Measurements from ENCODE around the gene GIMAP7. TPM values are rescaled to one million over a fixed set of nuclear protein-coding genes. Genes with fewer than 3 reads are reported as not detected.
A peak's percentile ranks its signal among the peaks of the same experiment; 100 is the strongest.
"Not testable (repeated sequence)": the region's sequence is repeated elsewhere in the genome, so short reads cannot be mapped to it uniquely, and the experiment has no call there.

GIMAP7 gene
- total and polyA plus RNA-seq, 4 donors = 20.6 to 54.7 (median 35.3) TPM

GRCh38 chr7:150519310-150519709, 4.6 kb downstream of the GIMAP7 start:
- DNase-seq = no peak
- Histone ChIP-seq H3K36me3 (ENCODE audit: control insufficient read depth in 4 of 4, insufficient read depth in 4 of 4, low read length in 4 of 4) (peaks cover 0 to 4% (median 0%) of the 10 kb centered on the region in 4 donors), H3K9ac (ENCODE audit: insufficient read depth in 1 of 2, low read length in 2 of 2) (no peak overlapping the region), H3K27ac (ENCODE audit: low read depth in 1 of 2, low read length in 1 of 2) (no peak overlapping the region), H3K4me1 (ENCODE audit: control insufficient read depth in 5 of 5, insufficient read depth in 5 of 5, low read length in 5 of 5) (no peaks in the 10 kb centered on the region), H3K9me3 (ENCODE audit: control insufficient read depth in 4 of 4, insufficient read depth in 3 of 4, low read length in 3 of 4) (peaks cover 0 to 2% (median 0%) of the 10 kb centered on the region in 4 donors), H3K4me3 (no peak overlapping the region), H3K27me3 (ENCODE audit: control insufficient read depth in 3 of 3, insufficient read depth in 3 of 3, low read length in 2 of 3) (peaks cover 0 to 4% (median 0%) of the 10 kb centered on the region in 3 donors)
- ATAC-seq (ENCODE audit: insufficient read depth, low FRiP score) = no peak
- no peak for TF ChIP-seq CTCF (IDR thresholded peaks at IDR 0.05; ENCODE audit: control extremely low read depth, extremely low read depth)
- 31 to 53% methylated on average over 2 of the region's 2 CpGs for WGBS, 2 donors

- peak overlapping the region; percentile 17 for H3K4me3 ChIP-seq
- no peak overlapping the region for H3K9ac ChIP-seq (ENCODE audit: insufficient read depth in 1 of 2, low read length in 2 of 2)
- DNase-seq (no peak), ATAC-seq (ENCODE audit: insufficient read depth, low FRiP score) (no peak)
- no peak for TF ChIP-seq CTCF (IDR thresholded peaks at IDR 0.05; ENCODE audit: control extremely low read depth, extremely low read depth)
- H3K27me3 ChIP-seq (ENCODE audit: control insufficient read depth in 3 of 3, insufficient read depth in 3 of 3, low read length in 2 of 3) = peaks cover 0 to 4% (median 0%) of the 10 kb centered on the region in 3 donors
- H3K27ac ChIP-seq (ENCODE audit: low read depth in 1 of 2, low read length in 1 of 2) = peak overlapping the region in 1 of 2 donors; percentile 19
- peaks cover 0 to 2% (median 0%) of the 10 kb centered on the region in 4 donors for H3K9me3 ChIP-seq (ENCODE audit: control insufficient read depth in 4 of 4, insufficient read depth in 3 of 4, low read length in 3 of 4)
- WGBS, 2 donors = 69 to 81% methylated on average over 8 of the region's 8 CpGs
- H3K4me1 ChIP-seq (ENCODE audit: control insufficient read depth in 5 of 5, insufficient read depth in 5 of 5, low read length in 5 of 5) = no peaks in the 10 kb centered on the region
- peaks cover 0 to 4% (median 0%) of the 10 kb centered on the region in 4 donors for H3K36me3 ChIP-seq (ENCODE audit: control insufficient read depth in 4 of 4, insufficient read depth in 4 of 4, low read length in 4 of 4)
Measured at GRCh38 chr7:150520145-150520544, 5.5 kb downstream of the GIMAP7 start.

GRCh38 chr7:150522931-150523330, 8.3 kb downstream of the GIMAP7 start:
- 58 to 73% methylated on average over 6 of the region's 6 CpGs for WGBS, 2 donors
- H3K27me3 ChIP-seq (ENCODE audit: control insufficient read depth in 3 of 3, insufficient read depth in 3 of 3, low read length in 2 of 3); H3K9ac ChIP-seq (ENCODE audit: insufficient read depth in 1 of 2, low read length in 2 of 2); H3K9me3 ChIP-seq (ENCODE audit: control insufficient read depth in 4 of 4, insufficient read depth in 3 of 4, low read length in 3 of 4); DNase-seq; ATAC-seq (ENCODE audit: insufficient read depth, low FRiP score); H3K4me3 ChIP-seq; H3K4me1 ChIP-seq (ENCODE audit: control insufficient read depth in 5 of 5, insufficient read depth in 5 of 5, low read length in 5 of 5); H3K36me3 ChIP-seq (ENCODE audit: control insufficient read depth in 4 of 4, insufficient read depth in 4 of 4, low read length in 4 of 4); H3K27ac ChIP-seq (ENCODE audit: low read depth in 1 of 2, low read length in 1 of 2): not testable (repeated sequence)

- no peak for TF ChIP-seq CTCF (IDR thresholded peaks at IDR 0.05; ENCODE audit: control extremely low read depth, extremely low read depth)
- DNase-seq (no peak), ATAC-seq (ENCODE audit: insufficient read depth, low FRiP score) (no peak)
- H3K9me3 ChIP-seq (ENCODE audit: control insufficient read depth in 4 of 4, insufficient read depth in 3 of 4, low read length in 3 of 4) = peaks cover 0 to 2% (median under 1%) of the 10 kb centered on the region in 4 donors
- no peak overlapping the region for H3K4me3 ChIP-seq
- no peaks in the 10 kb centered on the region for H3K4me1 ChIP-seq (ENCODE audit: control insufficient read depth in 5 of 5, insufficient read depth in 5 of 5, low read length in 5 of 5)
- peaks cover 0 to 4% (median 0%) of the 10 kb centered on the region in 3 donors for H3K27me3 ChIP-seq (ENCODE audit: control insufficient read depth in 3 of 3, insufficient read depth in 3 of 3, low read length in 2 of 3)
- no peak overlapping the region for H3K9ac ChIP-seq (ENCODE audit: insufficient read depth in 1 of 2, low read length in 2 of 2)
- peaks cover 0 to 4% (median 0%) of the 10 kb centered on the region in 4 donors for H3K36me3 ChIP-seq (ENCODE audit: control insufficient read depth in 4 of 4, insufficient read depth in 4 of 4, low read length in 4 of 4)
- H3K27ac ChIP-seq (ENCODE audit: low read depth in 1 of 2, low read length in 1 of 2) = no peak overlapping the region
- WGBS, 2 donors = 42 to 82% methylated on average over 2 of the region's 2 CpGs
Measured at GRCh38 chr7:150524018-150524417, 9.3 kb downstream of the GIMAP7 start.
